ENCODE data around the gene DOCK4.

DNA sequence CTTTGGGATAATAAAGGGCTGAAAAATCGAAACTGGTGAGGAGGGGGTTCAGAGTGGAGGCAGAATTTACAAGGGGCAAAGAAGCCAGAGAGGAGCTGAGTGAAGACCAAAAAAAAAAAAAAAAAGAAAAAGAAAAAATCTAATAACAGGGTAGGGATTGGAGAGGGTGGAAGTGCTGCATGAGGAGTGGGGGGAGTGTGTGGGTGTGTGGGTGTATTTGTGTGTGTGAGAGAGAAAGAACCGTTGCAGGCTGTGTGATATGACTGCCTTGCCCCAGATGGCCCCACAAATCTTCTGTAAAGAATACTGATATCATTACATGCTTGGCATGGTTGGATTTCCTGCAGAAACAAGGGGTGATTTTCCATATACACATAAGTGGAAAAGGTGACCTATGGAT is 436.1 kb downstream of the DOCK4 start:
- TF ChIP-seq, protein P1, sequence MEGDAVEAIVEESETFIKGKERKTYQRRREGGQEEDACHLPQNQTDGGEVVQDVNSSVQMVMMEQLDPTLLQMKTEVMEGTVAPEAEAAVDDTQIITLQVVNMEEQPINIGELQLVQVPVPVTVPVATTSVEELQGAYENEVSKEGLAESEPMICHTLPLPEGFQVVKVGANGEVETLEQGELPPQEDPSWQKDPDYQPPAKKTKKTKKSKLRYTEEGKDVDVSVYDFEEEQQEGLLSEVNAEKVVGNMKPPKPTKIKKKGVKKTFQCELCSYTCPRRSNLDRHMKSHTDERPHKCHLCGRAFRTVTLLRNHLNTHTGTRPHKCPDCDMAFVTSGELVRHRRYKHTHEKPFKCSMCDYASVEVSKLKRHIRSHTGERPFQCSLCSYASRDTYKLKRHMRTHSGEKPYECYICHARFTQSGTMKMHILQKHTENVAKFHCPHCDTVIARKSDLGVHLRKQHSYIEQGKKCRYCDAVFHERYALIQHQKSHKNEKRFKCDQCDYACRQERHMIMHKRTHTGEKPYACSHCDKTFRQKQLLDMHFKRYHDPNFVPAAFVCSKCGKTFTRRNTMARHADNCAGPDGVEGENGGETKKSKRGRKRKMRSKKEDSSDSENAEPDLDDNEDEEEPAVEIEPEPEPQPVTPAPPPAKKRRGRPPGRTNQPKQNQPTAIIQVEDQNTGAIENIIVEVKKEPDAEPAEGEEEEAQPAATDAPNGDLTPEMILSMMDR (IDR thresholded peaks at IDR 0.05): no peak
- no peak for TF ChIP-seq POLR2A (IDR thresholded peaks at IDR 0.05)
